Measurements from ENCODE around the gene COPS3.
"Not testable (repeated sequence)": the region's sequence is repeated elsewhere in the genome, so short reads cannot be mapped to it uniquely, and the experiment has no call there.

The COPS3 gene

GRCh38 chr17:17295141-17295540 lies 14.1 kb upstream of the COPS3 start:
- Histone ChIP-seq H3K9ac (ENCODE audit: low read length) (no peak overlapping the region), H3K27me3 (ENCODE audit: control insufficient read depth, insufficient read depth, low read length) (no peaks in the 10 kb centered on the region), H3K4me3 (ENCODE audit: low read length) (no peak overlapping the region), H3K36me3 (ENCODE audit: control insufficient read depth, insufficient read depth, low read length) (no peaks in the 10 kb centered on the region), H3K27ac (ENCODE audit: low read depth, low read length) (no peak overlapping the region), H3K4me1 (ENCODE audit: control insufficient read depth, insufficient read depth, low read length) (no peaks in the 10 kb centered on the region)

DNA sequence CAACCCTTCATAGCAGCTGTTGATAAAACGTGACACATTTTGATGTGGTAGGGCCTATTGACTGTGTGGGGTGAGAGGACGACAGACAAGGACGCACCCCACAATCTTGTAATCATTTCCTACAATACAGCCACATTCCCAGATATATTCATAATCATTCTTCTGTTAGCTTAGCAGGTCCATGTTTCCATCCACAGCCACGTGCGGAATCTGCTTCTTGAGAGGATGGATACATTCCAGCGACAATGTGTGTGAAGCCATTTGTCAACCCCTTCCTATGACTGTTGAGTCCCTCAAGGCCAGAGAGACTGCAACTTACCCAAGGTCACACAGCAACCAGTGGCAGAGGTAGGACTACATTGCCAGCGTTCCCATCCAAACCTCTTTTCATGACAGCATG lies 8.7 kb upstream of the COPS3 start:
- no peak overlapping the region for H3K9ac ChIP-seq (ENCODE audit: low read length)
- no peaks in the 10 kb centered on the region for H3K36me3 ChIP-seq (ENCODE audit: control insufficient read depth, insufficient read depth, low read length)

DNA sequence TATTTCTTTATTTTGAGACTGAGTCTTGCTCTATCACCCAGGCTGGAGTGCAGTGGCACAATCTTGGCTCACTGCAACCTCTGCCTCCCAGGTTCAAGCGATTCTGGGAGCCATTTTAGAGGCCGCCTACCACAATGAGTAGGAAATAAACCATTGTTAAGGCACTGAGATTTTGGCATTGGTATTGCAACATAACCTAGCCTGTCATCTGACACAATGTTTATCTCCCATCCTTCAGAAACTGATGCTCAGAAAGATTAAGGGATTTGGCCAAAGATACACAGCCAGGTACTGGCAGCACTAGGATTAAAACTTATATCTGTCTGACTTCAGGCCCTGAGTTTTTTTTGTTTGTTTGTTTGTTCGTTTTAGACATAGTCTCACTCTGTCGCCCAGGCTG lies 8.0 kb upstream of the COPS3 start:
- H3K27ac ChIP-seq (ENCODE audit: low read depth, low read length): no peak overlapping the region
- no peak overlapping the region for H3K9ac ChIP-seq (ENCODE audit: low read length)
- H3K4me1 ChIP-seq (ENCODE audit: control insufficient read depth, insufficient read depth, low read length): no peaks in the 10 kb centered on the region
- H3K27me3 ChIP-seq (ENCODE audit: control insufficient read depth, insufficient read depth, low read length): no peaks in the 10 kb centered on the region
- no peaks in the 10 kb centered on the region for H3K36me3 ChIP-seq (ENCODE audit: control insufficient read depth, insufficient read depth, low read length)
- no peak overlapping the region for H3K4me3 ChIP-seq (ENCODE audit: low read length)

More for the DNA sequence above, 8.7 kb upstream of the COPS3 start:
- Histone ChIP-seq H3K4me1 (ENCODE audit: control insufficient read depth, insufficient read depth, low read length) (no peaks in the 10 kb centered on the region), H3K27me3 (ENCODE audit: control insufficient read depth, insufficient read depth, low read length) (no peaks in the 10 kb centered on the region), H3K27ac (ENCODE audit: low read depth, low read length) (no peak overlapping the region), H3K4me3 (ENCODE audit: low read length) (no peak overlapping the region)

DNA sequence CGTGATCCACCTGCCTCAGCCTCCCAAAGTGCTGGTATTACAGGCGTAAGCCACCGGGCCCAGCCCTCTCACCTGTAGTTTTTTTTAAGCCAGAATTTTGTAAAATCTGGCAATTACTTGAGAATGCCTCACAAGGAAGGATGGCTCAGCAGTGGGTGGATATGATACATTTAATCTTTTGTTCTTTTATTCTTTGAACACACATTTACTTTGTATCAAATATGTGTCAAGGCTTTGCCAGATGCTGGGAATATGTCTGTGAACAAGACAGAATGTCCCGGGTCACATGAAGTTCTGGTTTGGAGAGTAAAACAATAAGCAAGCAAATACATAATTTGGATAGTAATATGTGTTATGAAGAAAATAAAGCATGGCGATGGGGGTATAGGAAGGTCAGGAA lies 4.9 kb upstream of the COPS3 start:
- Histone ChIP-seq H3K4me1 (ENCODE audit: control insufficient read depth, insufficient read depth, low read length) (peaks cover 3% of the 10 kb centered on the region), H3K27me3 (ENCODE audit: control insufficient read depth, insufficient read depth, low read length) (no peaks in the 10 kb centered on the region), H3K36me3 (ENCODE audit: control insufficient read depth, insufficient read depth, low read length) (no peaks in the 10 kb centered on the region), H3K9ac (ENCODE audit: low read length) (no peak overlapping the region), H3K4me3 (ENCODE audit: low read length) (no peak overlapping the region), H3K27ac (ENCODE audit: low read depth, low read length) (no peak overlapping the region)

- H3K36me3 ChIP-seq (ENCODE audit: control insufficient read depth, insufficient read depth, low read length): peaks cover 3% of the 10 kb centered on the region
- no peak overlapping the region for H3K9ac ChIP-seq (ENCODE audit: low read length)
- no peaks in the 10 kb centered on the region for H3K27me3 ChIP-seq (ENCODE audit: control insufficient read depth, insufficient read depth, low read length)
- H3K4me3 ChIP-seq (ENCODE audit: low read length): peak overlapping the region; percentile 13
- peaks cover 8% of the 10 kb centered on the region for H3K4me1 ChIP-seq (ENCODE audit: control insufficient read depth, insufficient read depth, low read length)
- H3K27ac ChIP-seq (ENCODE audit: low read depth, low read length): no peak overlapping the region
Observed at GRCh38 chr17:17279316-17279715, 1.7 kb downstream of the COPS3 start.

- H3K36me3 ChIP-seq (ENCODE audit: control insufficient read depth, insufficient read depth, low read length): peaks cover 18% of the 10 kb centered on the region
Observed at GRCh38 chr17:17277431-17277830, 3.6 kb downstream of the COPS3 start.

DNA sequence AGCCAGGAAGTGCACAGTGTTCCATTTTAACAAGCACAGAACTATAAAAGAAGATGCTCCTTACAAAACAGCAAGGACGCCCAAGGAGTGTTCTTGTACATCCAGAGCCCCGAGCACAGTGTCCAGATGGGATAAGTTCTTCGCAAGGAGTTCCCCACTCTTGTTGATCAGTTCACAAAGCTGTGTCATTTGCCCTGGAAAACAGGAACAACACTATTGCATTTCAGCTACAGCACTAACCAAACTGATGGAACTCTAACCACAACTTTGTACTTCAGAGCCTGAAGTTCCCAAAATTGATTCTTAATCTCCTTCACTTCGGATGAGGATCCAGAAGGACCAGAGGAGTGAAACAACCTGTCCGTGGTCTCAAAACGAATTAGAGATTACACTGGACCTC lies 5.1 kb downstream of the COPS3 start:
- Histone ChIP-seq H3K27ac (ENCODE audit: low read depth, low read length) (no peak overlapping the region), H3K4me1 (ENCODE audit: control insufficient read depth, insufficient read depth, low read length) (peaks cover 5% of the 10 kb centered on the region), H3K27me3 (ENCODE audit: control insufficient read depth, insufficient read depth, low read length) (no peaks in the 10 kb centered on the region), H3K4me3 (ENCODE audit: low read length) (no peak overlapping the region), H3K36me3 (ENCODE audit: control insufficient read depth, insufficient read depth, low read length) (peaks cover 18% of the 10 kb centered on the region), H3K9ac (ENCODE audit: low read length) (no peak overlapping the region)

More at GRCh38 chr17:17277431-17277830, 3.6 kb downstream of the COPS3 start:
- H3K27me3 ChIP-seq (ENCODE audit: control insufficient read depth, insufficient read depth, low read length); H3K9ac ChIP-seq (ENCODE audit: low read length); H3K4me3 ChIP-seq (ENCODE audit: low read length); H3K27ac ChIP-seq (ENCODE audit: low read depth, low read length); H3K4me1 ChIP-seq (ENCODE audit: control insufficient read depth, insufficient read depth, low read length): not testable (repeated sequence)

DNA sequence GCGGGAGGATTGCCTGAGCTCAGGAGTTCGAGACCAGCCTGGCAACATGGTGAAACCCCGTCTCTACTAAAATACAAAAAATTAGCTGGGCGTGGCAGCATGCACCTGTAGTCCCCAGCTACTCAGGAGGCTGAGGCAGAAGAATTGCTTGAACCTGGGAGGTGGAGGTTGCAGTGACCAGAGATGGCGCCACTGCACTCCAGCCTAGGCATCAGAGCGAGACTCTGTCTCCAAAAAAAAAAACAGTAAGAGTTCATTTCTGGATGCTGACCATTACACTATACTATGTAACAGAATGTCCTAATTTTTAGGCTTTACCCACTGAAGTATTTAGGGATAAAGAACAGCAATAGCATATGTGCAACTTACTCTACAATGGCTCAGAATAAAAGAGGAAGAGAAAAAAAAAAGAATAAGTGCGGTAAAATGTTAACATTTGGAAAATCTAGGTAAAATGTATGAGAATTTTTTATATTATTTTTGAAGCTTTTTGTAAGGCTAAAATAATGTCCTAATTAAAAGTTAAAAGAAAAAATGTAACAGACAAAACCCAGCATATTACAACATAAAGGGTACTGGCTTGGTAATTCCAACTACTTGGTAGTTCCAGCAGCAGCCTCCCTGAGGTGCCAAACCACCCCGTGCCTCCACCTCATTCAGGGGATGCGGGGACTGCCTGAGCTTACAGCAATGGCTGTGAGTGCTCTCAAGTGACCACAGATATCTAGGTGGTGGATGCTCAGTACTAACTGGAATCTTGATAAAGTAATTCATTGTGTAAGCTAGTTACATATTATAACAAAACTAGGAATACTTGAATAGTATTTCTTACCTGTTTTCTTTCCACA lies 10.9 kb downstream of the COPS3 start:
- Histone ChIP-seq H3K27me3 (ENCODE audit: control insufficient read depth, insufficient read depth, low read length) (no peaks in the 10 kb centered on the region), H3K4me1 (ENCODE audit: control insufficient read depth, insufficient read depth, low read length) (no peaks in the 10 kb centered on the region), H3K36me3 (ENCODE audit: control insufficient read depth, insufficient read depth, low read length) (peaks cover 24% of the 10 kb centered on the region), H3K9ac (ENCODE audit: low read length) (no peak overlapping the region), H3K27ac (ENCODE audit: low read depth, low read length) (no peak overlapping the region), H3K4me3 (ENCODE audit: low read length) (no peak overlapping the region)

DNA sequence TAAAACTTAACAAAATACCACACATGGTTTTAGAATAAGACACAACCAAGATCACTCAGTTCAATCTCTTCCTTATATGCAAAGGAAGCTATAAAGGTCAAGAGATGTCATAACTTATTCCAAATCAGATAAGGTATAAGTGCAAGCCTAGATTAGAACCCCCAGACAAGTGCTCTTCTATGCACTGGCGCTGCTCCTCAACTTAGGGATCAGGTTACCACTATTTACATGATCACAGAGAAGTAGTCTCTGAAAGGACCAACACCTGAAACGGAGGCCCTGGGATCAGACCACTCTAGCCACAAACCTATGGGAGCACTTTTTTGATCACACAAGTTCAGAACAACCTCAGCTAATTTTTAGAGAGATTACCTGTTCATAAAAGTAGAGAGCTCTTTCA lies 16.6 kb downstream of the COPS3 start:
- no peak overlapping the region for H3K9ac ChIP-seq (ENCODE audit: low read length)
- no peak overlapping the region for H3K4me3 ChIP-seq (ENCODE audit: low read length)
- H3K4me1 ChIP-seq (ENCODE audit: control insufficient read depth, insufficient read depth, low read length): no peaks in the 10 kb centered on the region
- peaks cover 21% of the 10 kb centered on the region for H3K36me3 ChIP-seq (ENCODE audit: control insufficient read depth, insufficient read depth, low read length)
- no peaks in the 10 kb centered on the region for H3K27me3 ChIP-seq (ENCODE audit: control insufficient read depth, insufficient read depth, low read length)
- no peak overlapping the region for H3K27ac ChIP-seq (ENCODE audit: low read depth, low read length)

DNA sequence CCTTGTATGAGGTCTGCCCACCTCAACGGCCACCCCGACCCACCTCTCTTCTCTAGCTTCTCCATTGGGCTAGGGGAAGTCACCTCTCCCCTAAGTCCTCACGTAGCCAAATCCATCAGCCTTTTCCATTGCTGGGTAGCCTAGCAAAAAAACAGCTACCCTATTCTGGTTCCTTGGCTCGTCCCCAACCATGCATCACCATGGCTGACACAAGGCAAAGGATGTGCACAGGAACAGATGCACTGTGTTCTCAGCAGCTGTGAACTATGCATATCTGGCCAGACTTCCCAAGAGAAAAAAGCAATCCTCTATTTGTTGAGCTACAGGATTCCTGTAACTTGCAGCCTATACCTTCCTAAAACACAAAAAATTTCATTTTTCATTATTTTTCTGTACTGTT lies 22.0 kb downstream of the COPS3 start:
- Histone ChIP-seq H3K4me3 (ENCODE audit: low read length) (no peak overlapping the region), H3K36me3 (ENCODE audit: control insufficient read depth, insufficient read depth, low read length) (peaks cover 28% of the 10 kb centered on the region), H3K27ac (ENCODE audit: low read depth, low read length) (no peak overlapping the region), H3K4me1 (ENCODE audit: control insufficient read depth, insufficient read depth, low read length) (no peaks in the 10 kb centered on the region), H3K27me3 (ENCODE audit: control insufficient read depth, insufficient read depth, low read length) (no peaks in the 10 kb centered on the region), H3K9ac (ENCODE audit: low read length) (no peak overlapping the region)

- no peaks in the 10 kb centered on the region for H3K27me3 ChIP-seq (ENCODE audit: control insufficient read depth, insufficient read depth, low read length)
- no peak overlapping the region for H3K4me3 ChIP-seq (ENCODE audit: low read length)
- H3K9ac ChIP-seq (ENCODE audit: low read length): no peak overlapping the region
- peaks cover 29% of the 10 kb centered on the region for H3K36me3 ChIP-seq (ENCODE audit: control insufficient read depth, insufficient read depth, low read length)
- H3K4me1 ChIP-seq (ENCODE audit: control insufficient read depth, insufficient read depth, low read length): no peaks in the 10 kb centered on the region
- no peak overlapping the region for H3K27ac ChIP-seq (ENCODE audit: low read depth, low read length)
Observed at GRCh38 chr17:17258011-17258410, 23.0 kb downstream of the COPS3 start.

GRCh38 chr17:17256316-17256715 lies 24.7 kb downstream of the COPS3 start:
- no peak overlapping the region for H3K9ac ChIP-seq (ENCODE audit: low read length)
- H3K4me3 ChIP-seq (ENCODE audit: low read length): no peak overlapping the region
- H3K27ac ChIP-seq (ENCODE audit: low read depth, low read length): no peak overlapping the region
- no peaks in the 10 kb centered on the region for H3K27me3 ChIP-seq (ENCODE audit: control insufficient read depth, insufficient read depth, low read length)
- H3K4me1 ChIP-seq (ENCODE audit: control insufficient read depth, insufficient read depth, low read length): no peaks in the 10 kb centered on the region
- H3K36me3 ChIP-seq (ENCODE audit: control insufficient read depth, insufficient read depth, low read length): peaks cover 36% of the 10 kb centered on the region

DNA sequence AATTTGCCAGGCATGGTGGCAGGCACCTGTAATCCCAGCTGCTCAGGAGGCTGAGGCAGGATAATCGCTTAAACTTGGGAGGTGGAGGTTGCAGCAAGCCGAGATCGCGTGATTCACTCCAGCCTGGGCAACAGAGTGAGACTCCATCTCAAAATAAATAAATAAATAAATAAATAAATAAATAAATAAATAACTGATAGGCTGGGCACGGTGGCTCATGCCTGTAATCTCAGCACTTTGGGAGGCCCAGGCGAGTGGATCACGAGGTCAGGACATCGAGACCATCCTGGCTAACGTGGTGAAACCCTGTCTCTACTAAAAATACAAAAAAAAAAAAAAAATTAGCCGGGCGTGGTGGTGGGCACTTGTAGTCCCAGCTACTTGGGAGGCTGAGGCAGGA lies 25.4 kb downstream of the COPS3 start:
- H3K4me3 ChIP-seq (ENCODE audit: low read length); H3K4me1 ChIP-seq (ENCODE audit: control insufficient read depth, insufficient read depth, low read length); H3K9ac ChIP-seq (ENCODE audit: low read length); H3K27ac ChIP-seq (ENCODE audit: low read depth, low read length); H3K27me3 ChIP-seq (ENCODE audit: control insufficient read depth, insufficient read depth, low read length): not testable (repeated sequence)
- peaks cover 36% of the 10 kb centered on the region for H3K36me3 ChIP-seq (ENCODE audit: control insufficient read depth, insufficient read depth, low read length)

Measured in rectal smooth muscle tissue (tissue), 1 donor.